Measurements from ENCODE around the gene RCVRN. TPM values are rescaled to one million over a fixed set of nuclear protein-coding genes. Genes with fewer than 3 reads are reported as not detected.

RCVRN gene
- total RNA-seq, 6 donors from 2014 or later, result 0.10 to 6.9 (median 0.27) TPM; not detected in 2

DNA sequence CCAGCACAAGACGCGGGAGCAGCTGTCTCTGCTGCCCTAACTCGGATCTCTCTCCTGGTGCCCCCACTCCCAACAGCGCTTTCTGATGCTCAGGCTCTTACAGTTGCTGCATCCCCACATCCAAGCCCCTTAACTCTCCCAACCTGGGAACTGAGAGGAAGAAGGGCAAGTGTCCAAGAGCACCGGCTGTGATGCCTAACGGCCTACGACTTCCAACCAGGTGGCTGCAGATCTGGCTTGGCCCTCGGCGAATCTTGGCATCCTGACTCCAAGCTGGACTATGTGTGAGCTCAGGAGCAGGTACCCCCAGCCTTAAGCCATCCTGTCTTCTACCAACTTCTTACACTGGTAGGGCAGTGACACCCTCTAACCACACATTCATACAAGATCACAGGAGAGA, 38.3 kb upstream of the RCVRN start:
- H3K36me3 ChIP-seq, result peaks cover 0 to 30% (median 11%) of the 10 kb centered on the region in 4 donors
- no peak for ATAC-seq (ENCODE audit: low FRiP score in 2 of 2)

DNA sequence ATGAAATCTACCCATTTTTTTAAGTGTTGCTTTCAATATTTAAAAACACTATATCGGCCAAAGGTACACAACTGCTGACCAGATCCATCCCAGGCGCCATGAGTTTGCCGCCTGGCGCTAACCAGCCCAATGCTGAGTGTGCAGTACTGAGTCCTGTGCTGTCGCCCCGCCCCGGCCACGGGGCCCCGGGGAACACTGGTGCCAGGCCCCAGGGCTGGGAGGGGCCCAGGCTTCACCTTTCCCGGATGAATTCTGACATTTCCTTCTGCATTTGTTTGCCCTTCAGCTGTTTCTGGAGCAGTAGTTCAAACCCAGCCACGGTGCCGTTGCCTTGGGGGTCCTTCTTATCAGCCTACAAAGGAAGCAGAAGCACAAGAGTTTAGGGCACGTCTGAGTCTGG, 37.8 kb upstream of the RCVRN start:
- 67 to 70% methylated on average over 12 to 13 of the region's 13 CpGs for WGBS, 2 donors
- ATAC-seq (ENCODE audit: low FRiP score in 2 of 2) (no peak), DNase-seq (peak in 1 of 2 donors; percentile 71)
- H3K27me3 ChIP-seq, result no peaks in the 10 kb centered on the region
- no peaks in the 10 kb centered on the region for H3K4me1 ChIP-seq
- H3K27ac ChIP-seq, result no peak overlapping the region
- peaks cover 0 to 6% (median 4%) of the 10 kb centered on the region in 4 donors for H3K9me3 ChIP-seq
- TF ChIP-seq EP300 (IDR thresholded peaks at IDR 0.05), result no peak
- TF ChIP-seq POLR2AphosphoS5 (IDR thresholded peaks at IDR 0.05), result no peak
- no peak for TF ChIP-seq CTCF (IDR thresholded peaks at IDR 0.05)
- TF ChIP-seq POLR2A (IDR thresholded peaks at IDR 0.05), result no peak
- H3K4me3 ChIP-seq, result no peak overlapping the region
- peaks cover 0 to 30% (median 11%) of the 10 kb centered on the region in 4 donors for H3K36me3 ChIP-seq

More for the DNA sequence above, 38.3 kb upstream of the RCVRN start:
- Histone ChIP-seq H3K27me3 (no peaks in the 10 kb centered on the region), H3K4me1 (no peaks in the 10 kb centered on the region), H3K4me3 (no peak overlapping the region), H3K9me3 (peaks cover 0 to 6% (median 4%) of the 10 kb centered on the region in 4 donors), H3K27ac (no peak overlapping the region)
- TF ChIP-seq POLR2AphosphoS5 (IDR thresholded peaks at IDR 0.05), result no peak
- TF ChIP-seq EP300 (IDR thresholded peaks at IDR 0.05), result no peak
- TF ChIP-seq POLR2A (IDR thresholded peaks at IDR 0.05), result no peak
- no peak for TF ChIP-seq CTCF (IDR thresholded peaks at IDR 0.05)
- 89 to 94% methylated on average over 3 to 9 of the region's 9 CpGs for WGBS, 2 donors
- no peak for DNase-seq

GRCh38 chr17:9941305-9941704, 36.2 kb upstream of the RCVRN start:
- no peak for TF ChIP-seq EP300 (IDR thresholded peaks at IDR 0.05)
- no peak for TF ChIP-seq CTCF (IDR thresholded peaks at IDR 0.05)
- no peak for TF ChIP-seq POLR2A (IDR thresholded peaks at IDR 0.05)
- TF ChIP-seq POLR2AphosphoS5 (IDR thresholded peaks at IDR 0.05), result no peak
- Histone ChIP-seq H3K4me3 (no peak overlapping the region), H3K4me1 (peaks cover 0 to 4% (median 0%) of the 10 kb centered on the region in 4 donors), H3K27ac (no peak overlapping the region), H3K27me3 (no peaks in the 10 kb centered on the region), H3K36me3 (peaks cover 0 to 30% (median 11%) of the 10 kb centered on the region in 4 donors), H3K9me3 (peaks cover 0 to 6% (median 4%) of the 10 kb centered on the region in 4 donors)
- DNase-seq, result no peak
- whole genome bisulfite sequencing, 2 donors, result 90 to 92% methylated on average over 13 of the region's 13 CpGs
- ATAC-seq (ENCODE audit: low FRiP score in 2 of 2), result no peak

- peaks cover 0 to 6% (median 4%) of the 10 kb centered on the region in 4 donors for H3K9me3 ChIP-seq
- 76 to 80% methylated on average over 8 to 9 of the region's 9 CpGs for WGBS, 2 donors
- H3K27ac ChIP-seq, result no peak overlapping the region
- H3K36me3 ChIP-seq, result peaks cover 0 to 30% (median 11%) of the 10 kb centered on the region in 4 donors
- H3K4me3 ChIP-seq, result no peak overlapping the region
- no peak for TF ChIP-seq POLR2A (IDR thresholded peaks at IDR 0.05)
- no peak for TF ChIP-seq POLR2AphosphoS5 (IDR thresholded peaks at IDR 0.05)
- no peak for TF ChIP-seq CTCF (IDR thresholded peaks at IDR 0.05)
- TF ChIP-seq EP300 (IDR thresholded peaks at IDR 0.05), result no peak
- DNase-seq (no peak), ATAC-seq (ENCODE audit: low FRiP score in 2 of 2) (no peak)
- H3K4me1 ChIP-seq, result peaks cover 0 to 4% (median 0%) of the 10 kb centered on the region in 4 donors
- H3K27me3 ChIP-seq, result no peaks in the 10 kb centered on the region
Measured at GRCh38 chr17:9940841-9941240, 35.8 kb upstream of the RCVRN start.

DNA sequence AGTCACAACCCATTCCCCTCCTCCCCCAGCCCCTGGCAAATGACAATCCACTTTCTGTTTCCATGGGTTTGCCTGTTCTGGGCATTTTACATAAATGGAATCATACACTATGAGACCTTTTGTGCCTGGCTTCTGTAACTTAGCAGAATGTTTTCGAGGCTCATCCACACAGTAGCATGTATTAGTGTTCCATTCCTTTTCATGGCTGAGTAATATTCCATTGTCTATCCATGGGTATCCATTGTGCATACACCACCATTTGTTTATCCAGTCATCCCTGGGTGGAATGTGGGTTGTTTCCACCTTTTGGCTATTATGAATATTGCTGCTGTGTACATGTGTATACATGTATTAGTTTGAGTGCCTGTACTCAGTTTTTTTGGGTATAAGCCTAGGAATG, 33.7 kb upstream of the RCVRN start:
- no peak for ATAC-seq (ENCODE audit: low FRiP score in 2 of 2)
- no peak for DNase-seq
- WGBS, 2 donors, result 69 to 93% methylated on average over 1 of the region's 1 CpG
- Histone ChIP-seq H3K9me3 (peaks cover 0 to 6% (median 4%) of the 10 kb centered on the region in 4 donors), H3K27ac (no peak overlapping the region), H3K27me3 (no peaks in the 10 kb centered on the region), H3K36me3 (peaks cover 0 to 26% (median 12%) of the 10 kb centered on the region in 4 donors), H3K4me1 (peaks cover 0 to 4% (median 0%) of the 10 kb centered on the region in 4 donors), H3K4me3 (no peak overlapping the region)
- TF ChIP-seq EP300 (IDR thresholded peaks at IDR 0.05), result no peak
- no peak for TF ChIP-seq CTCF (IDR thresholded peaks at IDR 0.05)
- no peak for TF ChIP-seq POLR2AphosphoS5 (IDR thresholded peaks at IDR 0.05)
- no peak for TF ChIP-seq POLR2A (IDR thresholded peaks at IDR 0.05)

All from upper lobe of left lung (tissue), 6 donors.